Measurements from ENCODE around the gene TERF2IP. TPM values are rescaled to one million over a fixed set of nuclear protein-coding genes. Genes with fewer than 3 reads are reported as not detected.

The TERF2IP gene
- total and polyA plus RNA-seq, 2 of the 13 experiments (the other 11 are each of a cell fraction or from before 2014, with no cell fraction given): 26.4 to 50.2 TPM

- no peak for TF ChIP-seq ZBTB40 (IDR thresholded peaks at IDR 0.05)
- no peak for TF ChIP-seq ZBTB40 (CRISPR knock-in tag; IDR thresholded peaks at IDR 0.05)
- TF ChIP-seq ZNF17 (CRISPR knock-in tag; IDR thresholded peaks at IDR 0.05): no peak
- TF ChIP-seq ZNF451 (CRISPR knock-in tag; IDR thresholded peaks at IDR 0.05): no peak
- no peak for TF ChIP-seq SNAPC2 (CRISPR knock-in tag; IDR thresholded peaks at IDR 0.05)
- TF ChIP-seq MAFG (CRISPR knock-in tag; IDR thresholded peaks at IDR 0.05): no peak
- TF ChIP-seq ZMYM4 (CRISPR knock-in tag; IDR thresholded peaks at IDR 0.05): no peak
- TF ChIP-seq DRAP1 (CRISPR knock-in tag; IDR thresholded peaks at IDR 0.05): no peak
- no peak for TF ChIP-seq ZNF7 (CRISPR knock-in tag; IDR thresholded peaks at IDR 0.05)
- TF ChIP-seq TEAD2 (CRISPR knock-in tag; IDR thresholded peaks at IDR 0.05): no peak
- TF ChIP-seq ZNF264 (CRISPR knock-in tag; IDR thresholded peaks at IDR 0.05): no peak
Observed at GRCh38 chr16:75614066-75614897, 33.3 kb upstream of the TERF2IP start (continued).

All from HepG2 (cell line).